ENCODE measurements around the gene CACNB3.

The CACNB3 gene

DNA sequence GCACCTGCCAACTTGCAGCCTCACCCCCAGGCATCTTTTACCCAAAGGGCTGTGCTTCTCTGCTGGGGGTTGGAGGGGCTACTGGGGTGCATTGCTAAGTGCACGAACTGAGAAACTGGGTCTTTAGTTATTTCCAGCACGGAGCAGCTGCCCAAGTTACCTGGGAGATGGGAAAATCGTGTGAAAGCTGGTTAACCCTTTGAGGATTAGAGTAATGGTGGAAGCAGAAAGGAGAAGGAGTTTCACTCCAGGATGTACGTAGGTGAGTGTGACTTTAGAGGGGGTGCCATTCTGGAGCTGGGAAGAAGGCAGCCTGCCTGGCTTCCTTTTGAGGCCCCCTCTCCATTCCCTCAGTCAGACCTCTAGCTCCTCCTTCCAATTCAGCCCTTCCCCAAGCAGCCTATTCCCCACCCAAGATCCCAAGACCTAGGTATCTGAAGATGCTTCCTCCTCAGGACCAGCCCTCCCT is 28.4 kb upstream of the CACNB3 start:
- TF ChIP-seq ZFX (IDR thresholded peaks at IDR 0.05; ENCODE audit: borderline replicate concordance) = no peak
- TF ChIP-seq, protein P1, sequence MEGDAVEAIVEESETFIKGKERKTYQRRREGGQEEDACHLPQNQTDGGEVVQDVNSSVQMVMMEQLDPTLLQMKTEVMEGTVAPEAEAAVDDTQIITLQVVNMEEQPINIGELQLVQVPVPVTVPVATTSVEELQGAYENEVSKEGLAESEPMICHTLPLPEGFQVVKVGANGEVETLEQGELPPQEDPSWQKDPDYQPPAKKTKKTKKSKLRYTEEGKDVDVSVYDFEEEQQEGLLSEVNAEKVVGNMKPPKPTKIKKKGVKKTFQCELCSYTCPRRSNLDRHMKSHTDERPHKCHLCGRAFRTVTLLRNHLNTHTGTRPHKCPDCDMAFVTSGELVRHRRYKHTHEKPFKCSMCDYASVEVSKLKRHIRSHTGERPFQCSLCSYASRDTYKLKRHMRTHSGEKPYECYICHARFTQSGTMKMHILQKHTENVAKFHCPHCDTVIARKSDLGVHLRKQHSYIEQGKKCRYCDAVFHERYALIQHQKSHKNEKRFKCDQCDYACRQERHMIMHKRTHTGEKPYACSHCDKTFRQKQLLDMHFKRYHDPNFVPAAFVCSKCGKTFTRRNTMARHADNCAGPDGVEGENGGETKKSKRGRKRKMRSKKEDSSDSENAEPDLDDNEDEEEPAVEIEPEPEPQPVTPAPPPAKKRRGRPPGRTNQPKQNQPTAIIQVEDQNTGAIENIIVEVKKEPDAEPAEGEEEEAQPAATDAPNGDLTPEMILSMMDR (IDR thresholded peaks at IDR 0.05) = no peak
- H3K27ac ChIP-seq = peak overlapping the region; percentile 95

DNA sequence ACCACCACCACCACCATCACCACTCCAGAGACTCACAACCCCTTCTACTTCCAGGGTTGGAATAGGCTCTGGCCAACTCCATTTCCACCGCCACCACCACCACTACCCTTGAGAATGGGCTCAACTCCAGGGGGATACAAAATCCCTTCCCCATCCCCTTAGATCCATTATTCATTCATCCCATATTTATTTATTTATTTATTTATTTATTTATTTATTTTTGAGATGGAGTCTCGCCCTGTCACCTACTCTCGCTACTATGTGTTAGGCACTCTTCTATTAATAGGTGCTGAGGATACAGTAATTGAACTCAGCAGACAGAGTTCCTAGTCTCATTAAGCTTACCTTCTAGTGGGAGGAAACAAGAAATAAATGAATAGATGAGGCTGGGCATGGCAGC is 24.6 kb upstream of the CACNB3 start:
- no peak for TF ChIP-seq ZFX (IDR thresholded peaks at IDR 0.05; ENCODE audit: borderline replicate concordance)
- TF ChIP-seq, protein P1 (IDR thresholded peaks at IDR 0.05) = no peak
- H3K27ac ChIP-seq = no peak overlapping the region

DNA sequence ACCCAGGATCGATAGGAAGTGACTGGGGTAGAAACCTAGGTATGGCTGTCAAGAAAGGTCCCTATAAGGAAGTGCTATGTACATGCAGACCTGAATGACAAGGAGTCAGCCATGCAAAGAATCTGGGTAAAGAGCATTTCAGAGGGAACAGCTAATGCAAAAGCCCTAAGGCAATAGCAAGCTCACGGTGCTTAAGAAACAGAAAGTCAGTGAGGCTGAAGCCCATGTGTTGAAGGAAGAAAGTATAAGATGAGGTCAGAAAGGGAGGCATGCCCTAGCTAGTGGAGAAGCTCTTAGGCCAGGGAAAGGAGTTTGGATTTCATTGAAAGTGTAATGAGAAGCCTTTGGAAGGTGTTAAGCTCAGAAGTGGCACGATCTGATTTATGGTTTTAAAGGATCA is 23.4 kb upstream of the CACNB3 start:
- no peak for TF ChIP-seq ZFX (IDR thresholded peaks at IDR 0.05; ENCODE audit: borderline replicate concordance)
- TF ChIP-seq, protein P1 (IDR thresholded peaks at IDR 0.05) = no peak
- peak overlapping the region; percentile 46 for H3K27ac ChIP-seq

DNA sequence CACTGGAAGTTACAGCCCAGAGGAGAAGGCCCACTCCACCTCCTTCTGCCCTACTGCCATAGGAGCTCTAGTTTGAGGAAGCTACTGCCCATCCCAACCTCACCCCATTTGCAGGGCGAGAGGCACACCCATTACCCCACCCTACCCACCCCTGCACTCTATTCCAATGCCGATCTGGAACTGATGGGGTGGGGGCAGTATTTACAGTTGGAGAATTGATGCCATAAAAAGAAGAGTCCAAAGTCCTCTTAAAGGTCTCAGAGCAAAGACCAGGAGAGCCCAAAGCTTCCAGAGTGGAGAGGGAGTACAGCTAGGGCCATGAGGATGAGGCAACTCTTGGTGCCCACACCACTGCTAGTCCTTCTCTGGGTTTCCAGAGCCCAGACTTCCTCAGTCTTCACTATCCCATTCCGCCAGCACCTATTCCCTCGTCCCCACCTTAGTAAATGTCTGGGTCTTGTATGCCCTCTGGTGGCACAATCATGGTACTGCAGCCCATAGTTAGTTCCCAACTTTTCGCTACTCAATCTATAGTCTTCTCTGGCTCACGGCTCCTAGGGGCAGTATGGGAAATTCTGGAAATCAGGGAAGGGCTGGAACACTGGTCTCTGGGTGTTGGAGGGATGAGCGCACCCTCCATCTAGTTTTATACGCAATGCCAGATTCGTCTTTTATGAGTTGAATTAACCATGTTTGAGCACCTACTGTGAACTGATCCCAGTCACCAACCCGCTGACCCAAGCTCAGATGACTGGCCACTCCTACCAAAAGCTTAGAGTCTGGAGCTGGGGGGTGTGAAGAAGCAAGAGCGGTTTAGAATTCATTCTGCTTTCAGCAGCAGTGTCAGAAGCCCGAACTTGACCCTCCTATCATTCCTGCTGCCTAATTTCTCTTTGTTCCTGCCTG is 22.5 kb upstream of the CACNB3 start:
- TF ChIP-seq, protein P1 (IDR thresholded peaks at IDR 0.05) = peak; percentile 95
- TF ChIP-seq ZFX (IDR thresholded peaks at IDR 0.05; ENCODE audit: borderline replicate concordance) = no peak
- H3K27ac ChIP-seq = peak overlapping the region; percentile 46

DNA sequence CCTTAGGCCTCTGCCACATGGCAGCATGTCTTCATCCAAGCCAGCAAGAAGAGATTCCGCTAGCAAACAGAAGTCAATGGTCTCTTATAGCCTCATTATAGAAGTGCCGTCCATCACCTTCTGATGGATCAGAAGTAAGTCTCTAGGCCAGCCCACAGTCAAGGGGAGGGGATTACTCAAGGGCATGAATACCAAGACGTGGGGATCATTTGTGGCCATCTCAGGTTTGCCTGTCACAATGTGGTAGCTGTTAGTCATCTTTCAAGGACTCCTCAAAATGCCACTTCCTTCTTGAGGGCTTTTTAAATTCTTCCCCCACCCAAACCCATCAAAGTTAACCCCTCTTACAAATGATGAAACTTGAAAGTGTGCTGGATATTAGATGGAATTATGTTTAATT is 21.3 kb upstream of the CACNB3 start:
- H3K27ac ChIP-seq = no peak overlapping the region
- TF ChIP-seq, protein P1 (IDR thresholded peaks at IDR 0.05) = no peak
- TF ChIP-seq ZFX (IDR thresholded peaks at IDR 0.05; ENCODE audit: borderline replicate concordance) = no peak

DNA sequence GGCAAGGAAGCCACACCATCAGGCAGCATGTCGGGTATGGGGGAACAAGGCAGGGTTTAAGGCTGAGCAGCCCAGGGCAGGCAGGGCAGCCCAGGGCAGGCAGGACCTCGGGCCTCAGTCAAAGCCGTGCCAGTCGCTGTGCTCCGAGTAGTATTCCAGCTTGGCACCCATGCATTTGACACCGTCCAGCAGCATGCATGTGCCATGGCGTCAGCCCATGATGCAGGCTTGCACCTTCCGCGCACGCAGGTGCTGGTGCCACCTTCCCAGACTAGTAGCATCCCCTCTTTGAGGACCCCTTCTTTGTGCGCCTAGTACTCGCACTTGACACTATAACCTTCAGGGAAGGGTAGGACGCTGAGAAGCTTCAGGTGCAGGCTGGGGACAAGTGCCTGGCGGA is 17.8 kb upstream of the CACNB3 start:
- H3K27ac ChIP-seq = no peak overlapping the region
- TF ChIP-seq ZFX (IDR thresholded peaks at IDR 0.05; ENCODE audit: borderline replicate concordance) = no peak
- TF ChIP-seq, protein P1 (IDR thresholded peaks at IDR 0.05) = no peak

DNA sequence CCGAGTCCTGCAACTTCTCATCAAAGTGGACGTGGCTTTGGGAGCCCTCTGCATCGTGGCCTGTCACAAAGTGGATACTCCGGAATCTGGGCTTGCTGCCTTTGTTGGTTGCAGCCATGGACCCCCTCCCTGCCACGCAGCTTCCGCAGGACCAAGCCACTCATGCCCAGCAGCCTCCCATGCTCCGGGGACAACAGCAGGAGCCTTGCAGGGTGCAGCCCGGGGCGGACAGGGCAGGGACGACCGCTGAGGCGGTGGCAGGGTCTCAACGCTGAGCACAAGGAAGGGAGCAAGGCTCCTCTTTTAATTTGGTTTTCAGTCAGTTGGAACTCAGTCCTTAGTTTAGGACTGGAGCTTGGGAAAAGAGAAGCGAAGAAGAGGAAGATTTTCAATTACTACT is 17.3 kb upstream of the CACNB3 start:
- TF ChIP-seq, protein P1 (IDR thresholded peaks at IDR 0.05) = no peak
- TF ChIP-seq ZFX (IDR thresholded peaks at IDR 0.05; ENCODE audit: borderline replicate concordance) = no peak
- H3K27ac ChIP-seq = no peak overlapping the region

Measured in 22Rv1 (cell line).